Duodenal mucosa (tissue), 2 donors: ENCODE measurements around the gene KLK5.

Experiments used
- H3K27ac ChIP-seq: one replicate; pipeline ENCODE4 v1.7.0; 2013; ENCODE audit warnings: low read depth, low read length
- H3K27me3 ChIP-seq, 2 donors: one replicate each; pipeline ENCODE4 v1.7.0; 2013; ENCODE audit warnings: low read length in 2 of 2, control low read depth in 1 of 2; ENCODE audit not compliant: insufficient read depth in 2 of 2, control insufficient read depth in 1 of 2
- H3K36me3 ChIP-seq, 2 donors: one replicate each; pipeline ENCODE4 v1.7.0; 2013; ENCODE audit warnings: low read length in 2 of 2, control low read depth in 1 of 2; ENCODE audit not compliant: insufficient read depth in 2 of 2, control insufficient read depth in 1 of 2
- H3K4me1 ChIP-seq, 2 donors: one replicate each; pipeline ENCODE4 v1.7.0; 2013; ENCODE audit warnings: low read length in 2 of 2, control low read depth in 1 of 2; ENCODE audit not compliant: insufficient read depth in 2 of 2, control insufficient read depth in 1 of 2
- H3K4me3 ChIP-seq, 2 donors: one replicate each; pipeline ENCODE4 v1.7.0; 2013; ENCODE audit warnings: low read length in 2 of 2, low read depth in 1 of 2
- H3K9ac ChIP-seq, 2 donors: one replicate each; pipeline ENCODE4 v1.7.0; 2013; ENCODE audit warnings: low read length in 2 of 2, low read depth in 1 of 2
- H3K9me3 ChIP-seq, 2 donors: one replicate each; pipeline ENCODE4 v1.7.0; 2013; ENCODE audit warnings: low read length in 2 of 2, control low read depth in 1 of 2; ENCODE audit not compliant: control insufficient read depth in 1 of 2

Gene KLK5

GRCh38 chr19:50983625-50984292, 30.9 kb upstream of the KLK5 start, which contains the start of gene KLK7:
Gene KLK7 (minus strand): TSS chr19:50983917. CDS start chr19:50982399, 1,518 bp downstream.
- no peak within 1 kb of the TSS for H3K27ac ChIP-seq
- H3K4me1 ChIP-seq: no peaks in the 10 kb centered on the region
- H3K27me3 ChIP-seq: peaks cover 0 to 2% of the 10 kb centered on the region in 2 donors
- no peak within 1 kb of the TSS for H3K9ac ChIP-seq
- H3K4me3 ChIP-seq: no peak within 1 kb of the TSS
- no peaks in the 10 kb centered on the region for H3K9me3 ChIP-seq
- H3K36me3 ChIP-seq: no peaks in the 10 kb centered on the region

DNA sequence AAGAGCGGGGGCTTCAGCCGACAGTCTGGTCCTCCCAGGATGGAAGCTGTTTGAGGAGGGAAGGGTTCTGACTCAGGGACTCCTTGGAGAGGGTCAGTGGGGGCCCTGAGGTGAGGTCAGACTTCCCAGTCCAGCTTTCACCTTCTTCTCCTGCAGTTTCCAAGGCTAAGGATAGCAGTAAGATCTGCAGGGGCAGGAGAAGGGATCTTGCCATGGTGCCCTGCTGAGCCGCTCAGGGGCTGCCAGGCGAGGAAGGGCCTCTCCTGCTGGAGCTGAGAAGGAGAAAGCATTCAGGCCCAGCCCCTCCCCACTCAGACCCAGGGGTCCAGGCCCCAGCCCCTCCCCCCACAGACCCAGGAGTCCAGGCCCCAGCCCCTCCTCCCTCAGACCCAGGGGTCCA, 29.3 kb upstream of the KLK5 start:
- Histone ChIP-seq H3K27ac (no peak overlapping the region), H3K9ac (no peak overlapping the region), H3K4me3 (no peak overlapping the region), H3K4me1 (no peaks in the 10 kb centered on the region), H3K9me3 (no peaks in the 10 kb centered on the region), H3K27me3 (peaks cover 2 to 4% of the 10 kb centered on the region in 2 donors), H3K36me3 (no peaks in the 10 kb centered on the region)

DNA sequence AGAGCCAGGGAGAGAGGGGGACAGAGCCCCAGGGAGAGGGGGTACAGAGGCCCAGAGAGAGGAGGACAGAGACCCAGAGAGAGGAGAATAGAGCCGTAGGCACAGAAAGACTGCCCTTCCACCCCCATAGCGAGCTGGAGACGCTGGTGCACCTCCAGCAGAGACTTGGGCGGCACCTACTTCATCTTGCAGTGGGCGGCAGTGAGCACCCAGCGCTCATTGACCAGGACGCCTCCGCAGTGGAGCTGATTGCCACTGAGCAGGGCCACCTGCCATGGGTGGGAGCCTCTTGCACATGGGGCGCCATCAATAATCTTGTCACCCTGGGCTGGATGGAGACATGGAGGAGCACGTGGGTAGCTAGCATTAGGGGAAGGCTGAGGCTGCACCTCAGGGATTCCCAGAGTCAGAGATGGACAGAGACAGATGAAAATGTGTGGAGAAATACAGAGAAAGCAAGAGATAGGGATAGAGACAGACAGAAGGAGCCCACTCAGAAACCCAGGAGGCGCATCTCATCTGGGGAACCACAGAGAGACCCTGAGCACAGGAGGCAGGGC, 28.8 kb upstream of the KLK5 start:
- Histone ChIP-seq H3K4me3 (no peak overlapping the region), H3K27ac (no peak overlapping the region), H3K9me3 (no peaks in the 10 kb centered on the region), H3K27me3 (peaks cover 2 to 4% of the 10 kb centered on the region in 2 donors), H3K36me3 (no peaks in the 10 kb centered on the region), H3K9ac (no peak overlapping the region), H3K4me1 (no peaks in the 10 kb centered on the region)

GRCh38 chr19:50980208-50980607, 27.4 kb upstream of the KLK5 start:
- no peak overlapping the region for H3K9ac ChIP-seq
- no peak overlapping the region for H3K4me3 ChIP-seq
- H3K9me3 ChIP-seq: no peaks in the 10 kb centered on the region
- H3K36me3 ChIP-seq: no peaks in the 10 kb centered on the region
- H3K4me1 ChIP-seq: no peaks in the 10 kb centered on the region
- no peak overlapping the region for H3K27ac ChIP-seq
- H3K27me3 ChIP-seq: peaks cover 4% of the 10 kb centered on the region in 2 donors

DNA sequence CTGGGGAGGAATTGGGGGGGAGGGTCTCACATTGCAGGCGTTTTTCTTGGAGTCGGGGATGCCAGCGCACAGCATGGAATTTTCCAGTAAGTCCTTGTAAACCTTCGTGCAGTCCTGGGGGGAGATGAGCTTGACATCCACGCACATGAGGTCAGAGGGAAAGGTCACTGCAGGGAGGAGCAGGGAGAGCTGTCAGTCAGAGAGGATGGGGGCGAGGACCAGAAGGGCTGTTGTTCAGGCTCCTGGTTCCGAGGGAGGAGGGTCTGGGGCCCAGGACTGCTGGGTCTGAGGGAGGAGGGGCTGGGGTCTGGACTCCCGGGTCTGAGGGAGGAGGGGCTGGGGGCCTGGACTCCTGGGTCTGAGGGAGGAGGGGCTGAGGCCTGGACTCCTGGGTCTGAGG, 26.9 kb upstream of the KLK5 start:
- H3K4me3 ChIP-seq: no peak overlapping the region
- H3K27me3 ChIP-seq: peaks cover 4% of the 10 kb centered on the region in 2 donors
- H3K4me1 ChIP-seq: no peaks in the 10 kb centered on the region
- H3K9ac ChIP-seq: no peak overlapping the region
- no peaks in the 10 kb centered on the region for H3K9me3 ChIP-seq
- H3K27ac ChIP-seq: no peak overlapping the region
- no peaks in the 10 kb centered on the region for H3K36me3 ChIP-seq

DNA sequence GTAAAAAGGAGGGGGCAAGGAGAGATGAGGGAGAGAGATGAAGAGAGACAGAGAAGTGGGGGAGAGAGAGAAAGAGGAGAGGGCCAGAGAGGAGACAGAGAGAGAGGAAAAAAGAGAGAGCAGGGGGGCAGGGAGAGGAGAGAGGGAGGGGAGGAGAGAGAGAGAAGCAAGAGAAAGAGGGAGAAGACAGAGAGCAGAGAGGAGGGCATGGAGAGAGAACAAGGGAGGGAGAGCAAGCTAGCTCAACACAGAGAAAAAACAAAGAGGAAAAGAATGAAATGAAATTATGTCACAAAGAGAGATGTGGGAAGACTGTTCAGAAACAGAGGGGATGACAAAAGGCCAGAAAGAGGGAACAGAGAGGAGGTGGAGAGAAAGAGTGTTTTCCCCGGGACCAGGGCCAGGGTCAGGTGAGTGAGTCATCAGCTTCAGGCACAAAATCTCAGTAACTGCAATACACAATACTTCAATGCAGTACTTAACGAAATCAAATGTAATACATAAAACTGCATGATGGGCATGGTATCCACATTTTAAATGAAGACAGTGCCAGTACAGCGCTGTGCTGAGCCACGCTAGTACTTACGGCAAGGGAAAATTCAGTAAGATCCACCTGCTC, 26.0 kb upstream of the KLK5 start:
- Histone ChIP-seq H3K27ac (no peak overlapping the region), H3K4me1 (no peaks in the 10 kb centered on the region), H3K27me3 (peaks cover 4% of the 10 kb centered on the region in 2 donors)

GRCh38 chr19:50977626-50978025, 24.8 kb upstream of the KLK5 start:
- no peak overlapping the region for H3K27ac ChIP-seq
- H3K27me3 ChIP-seq: peaks cover 4 to 7% of the 10 kb centered on the region in 2 donors
- no peaks in the 10 kb centered on the region for H3K9me3 ChIP-seq
- H3K9ac ChIP-seq: no peak overlapping the region
- no peak overlapping the region for H3K4me3 ChIP-seq
- H3K36me3 ChIP-seq: no peaks in the 10 kb centered on the region
- no peaks in the 10 kb centered on the region for H3K4me1 ChIP-seq

More for the DNA sequence above, 26.0 kb upstream of the KLK5 start:
- Histone ChIP-seq H3K9ac (no peak overlapping the region), H3K9me3 (no peaks in the 10 kb centered on the region), H3K4me3 (no peak overlapping the region), H3K36me3 (no peaks in the 10 kb centered on the region)

DNA sequence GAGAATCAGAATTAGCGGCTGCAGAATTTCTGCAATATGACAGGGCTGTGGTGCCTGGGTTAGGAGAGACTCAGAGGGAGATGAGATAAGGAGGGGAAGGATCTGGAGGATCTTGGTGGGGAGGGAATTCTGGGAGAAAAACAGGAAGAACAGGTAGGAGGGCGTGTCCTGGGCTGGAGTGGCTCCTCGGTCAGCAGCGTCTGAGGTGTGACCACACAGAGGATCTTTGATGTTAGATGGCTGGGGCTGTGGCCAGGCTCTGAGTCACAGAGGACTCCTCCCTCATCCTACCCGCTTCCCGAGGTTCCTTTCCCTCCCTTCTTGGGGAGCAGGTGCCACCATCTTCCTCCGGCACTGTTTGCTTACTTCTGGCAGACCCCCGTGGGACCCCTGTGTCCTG, 22.9 kb upstream of the KLK5 start:
- H3K4me3 ChIP-seq: no peak overlapping the region
- no peak overlapping the region for H3K27ac ChIP-seq

DNA sequence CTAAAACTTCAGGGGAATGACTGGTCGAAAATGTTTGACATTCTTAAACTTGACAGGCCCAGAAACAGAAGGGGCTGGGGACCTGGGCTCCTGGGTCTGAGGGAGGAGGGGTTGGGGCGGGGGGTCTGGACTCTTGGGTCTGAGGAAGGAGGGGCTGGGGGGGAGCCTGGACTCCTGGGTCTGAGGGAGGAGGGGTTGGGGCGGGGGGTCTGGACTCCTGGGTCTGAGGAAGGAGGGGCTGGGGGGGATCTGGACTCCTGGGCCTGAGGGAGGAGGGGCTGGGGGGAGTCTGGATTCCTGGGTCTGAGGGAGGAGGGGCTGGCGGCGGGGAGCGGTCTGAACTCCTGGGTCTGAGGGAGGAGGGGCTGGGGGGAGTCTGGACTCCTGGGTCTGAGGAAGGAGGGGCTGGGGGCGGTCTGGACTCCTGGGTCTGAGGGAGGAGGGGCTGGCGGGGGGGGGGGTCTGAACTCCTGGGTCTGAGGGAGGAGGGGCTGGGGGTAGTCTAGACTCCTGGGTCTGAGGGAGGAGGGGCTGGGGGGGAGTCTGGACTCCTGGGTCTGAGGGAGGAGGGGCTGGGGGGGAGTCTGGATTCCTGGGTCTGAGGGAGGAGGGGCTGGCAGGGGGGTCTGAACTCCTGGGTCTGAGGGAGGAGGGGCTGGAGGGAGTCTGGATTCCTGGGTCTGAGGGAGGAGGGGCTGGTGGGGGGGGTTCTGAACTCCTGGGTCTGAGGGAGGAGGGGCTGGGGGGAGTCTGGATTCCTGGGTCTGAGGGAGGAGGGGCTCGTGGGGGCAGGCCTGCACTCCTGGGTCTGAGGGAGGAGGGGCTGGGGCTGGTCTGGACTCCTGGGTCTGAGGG, 22.1 kb upstream of the KLK5 start:
- Histone ChIP-seq H3K9ac (no peak overlapping the region), H3K27me3 (peaks cover 4 to 7% of the 10 kb centered on the region in 2 donors)

More for the DNA sequence above, 22.9 kb upstream of the KLK5 start:
- Histone ChIP-seq H3K27me3 (peaks cover 4 to 7% of the 10 kb centered on the region in 2 donors), H3K9me3 (no peaks in the 10 kb centered on the region), H3K9ac (no peak overlapping the region), H3K36me3 (no peaks in the 10 kb centered on the region), H3K4me1 (no peaks in the 10 kb centered on the region)

More for the DNA sequence above, 22.1 kb upstream of the KLK5 start:
- Histone ChIP-seq H3K27ac (no peak overlapping the region), H3K4me3 (no peak overlapping the region), H3K9me3 (no peaks in the 10 kb centered on the region), H3K36me3 (no peaks in the 10 kb centered on the region), H3K4me1 (no peaks in the 10 kb centered on the region)
